Muscle layer of colon (tissue), 2 donors: ENCODE measurements around the gene RENBP.

Source experiments
- H3K27ac ChIP-seq: one replicate; pipeline ENCODE4 v1.7.0; 2013; ENCODE audit warnings: low read depth, mild to moderate bottlenecking, low read length, moderate library complexity
- H3K27me3 ChIP-seq, 2 donors: one replicate each; pipeline ENCODE4 v1.7.0; 2013; ENCODE audit warnings: low read length in 2 of 2, mild to moderate bottlenecking in 2 of 2; ENCODE audit not compliant: insufficient read depth in 2 of 2, control insufficient read depth in 1 of 2
- H3K36me3 ChIP-seq: one replicate; pipeline ENCODE4 v1.7.0; 2013; ENCODE audit warnings: mild to moderate bottlenecking, low read length; ENCODE audit not compliant: insufficient read depth
- H3K4me1 ChIP-seq: one replicate; pipeline ENCODE4 v1.7.0; 2013; ENCODE audit warnings: mild to moderate bottlenecking, low read length; ENCODE audit not compliant: insufficient read depth
- H3K4me3 ChIP-seq, 2 donors: one replicate each; pipeline ENCODE4 v1.7.0; 2013; ENCODE audit warnings: low read length in 2 of 2, low read depth in 1 of 2, mild to moderate bottlenecking in 1 of 2, moderate library complexity in 1 of 2
- H3K9ac ChIP-seq: one replicate; pipeline ENCODE4 v1.7.0; 2013; ENCODE audit warnings: low read length
- H3K9me3 ChIP-seq: one replicate; pipeline ENCODE4 v1.7.0; 2013; ENCODE audit warnings: mild to moderate bottlenecking, low read length
- donor health status: abdominal sarcoma.
- donor health status: Adenocarcinoma of cecum.

RENBP gene

GRCh38 chrX:153952373-153953026, 8.1 kb upstream of the RENBP start:
- Histone ChIP-seq H3K4me3 (no peak overlapping the region), H3K36me3 (peaks cover 47% of the 10 kb centered on the region), H3K9me3 (no peaks in the 10 kb centered on the region), H3K27ac (peak overlapping the region; percentile 69), H3K27me3 (no peaks in the 10 kb centered on the region), H3K9ac (peak overlapping the region; percentile 46), H3K4me1 (peaks cover 23% of the 10 kb centered on the region)

GRCh38 chrX:153951683-153952372, 7.4 kb upstream of the RENBP start:
- Histone ChIP-seq H3K36me3 (peaks cover 41% of the 10 kb centered on the region), H3K9me3 (no peaks in the 10 kb centered on the region), H3K27ac (peak overlapping the region; percentile 69), H3K27me3 (peaks cover 0 to 6% of the 10 kb centered on the region in 2 donors), H3K4me3 (no peak overlapping the region), H3K4me1 (peaks cover 30% of the 10 kb centered on the region), H3K9ac (no peak overlapping the region)

- peaks cover 30% of the 10 kb centered on the region for H3K4me1 ChIP-seq
- H3K36me3 ChIP-seq = peaks cover 30% of the 10 kb centered on the region
- H3K4me3 ChIP-seq = no peak overlapping the region
- H3K9me3 ChIP-seq = no peaks in the 10 kb centered on the region
- H3K9ac ChIP-seq = no peak overlapping the region
- peak overlapping the region; percentile 6 for H3K27ac ChIP-seq
- H3K27me3 ChIP-seq = peaks cover 0 to 13% of the 10 kb centered on the region in 2 donors
Observed at GRCh38 chrX:153950127-153950526, 5.7 kb upstream of the RENBP start.

GRCh38 chrX:153948847-153949805, 4.7 kb upstream of the RENBP start:
- Histone ChIP-seq H3K9ac (no peak overlapping the region), H3K9me3 (no peaks in the 10 kb centered on the region), H3K4me1 (peaks cover 30% of the 10 kb centered on the region), H3K27ac (peak overlapping the region; percentile 67), H3K27me3 (peaks cover 0 to 18% of the 10 kb centered on the region in 2 donors), H3K36me3 (peaks cover 30% of the 10 kb centered on the region), H3K4me3 (no peak overlapping the region)

- Histone ChIP-seq H3K9ac (no peak overlapping the region), H3K4me3 (no peak overlapping the region), H3K27ac (peak overlapping the region; percentile 4), H3K36me3 (peaks cover 27% of the 10 kb centered on the region), H3K4me1 (peaks cover 28% of the 10 kb centered on the region), H3K27me3 (peaks cover 0 to 21% of the 10 kb centered on the region in 2 donors), H3K9me3 (no peaks in the 10 kb centered on the region)
Observed at GRCh38 chrX:153948002-153948466, 3.6 kb upstream of the RENBP start.

- Histone ChIP-seq H3K27me3 (peaks cover 0 to 21% of the 10 kb centered on the region in 2 donors), H3K36me3 (peaks cover 27% of the 10 kb centered on the region), H3K9ac (no peak overlapping the region), H3K27ac (peak overlapping the region; percentile 4), H3K4me1 (peaks cover 26% of the 10 kb centered on the region), H3K4me3 (no peak overlapping the region), H3K9me3 (no peaks in the 10 kb centered on the region)
Observed at GRCh38 chrX:153947009-153947769, 2.7 kb upstream of the RENBP start.

- H3K4me3 ChIP-seq = no peak overlapping the region
- no peaks in the 10 kb centered on the region for H3K9me3 ChIP-seq
- no peak overlapping the region for H3K9ac ChIP-seq
- no peak overlapping the region for H3K27ac ChIP-seq
- H3K4me1 ChIP-seq = peaks cover 26% of the 10 kb centered on the region
- H3K27me3 ChIP-seq = peaks cover 0 to 21% of the 10 kb centered on the region in 2 donors
- H3K36me3 ChIP-seq = peaks cover 21% of the 10 kb centered on the region
Observed at GRCh38 chrX:153945956-153946943, 1.8 kb upstream of the RENBP start.

GRCh38 chrX:153944800-153945150, 332 bp upstream of the RENBP start:
- H3K27me3 ChIP-seq = peaks cover 0 to 21% of the 10 kb centered on the region in 2 donors
- no peak overlapping the region for H3K9ac ChIP-seq
- peaks cover 6% of the 10 kb centered on the region for H3K36me3 ChIP-seq
- H3K4me3 ChIP-seq = peak overlapping the region in 1 of 2 donors; percentile 31
- H3K27ac ChIP-seq = peak overlapping the region; percentile 78
- no peaks in the 10 kb centered on the region for H3K9me3 ChIP-seq
- peaks cover 22% of the 10 kb centered on the region for H3K4me1 ChIP-seq

GRCh38 chrX:153941336-153942252, 2.8 kb downstream of the RENBP start:
- H3K36me3 ChIP-seq = no peaks in the 10 kb centered on the region
- H3K4me3 ChIP-seq = no peak overlapping the region
- no peak overlapping the region for H3K27ac ChIP-seq

More at GRCh38 chrX:153941336-153942252, 2.8 kb downstream of the RENBP start:
- Histone ChIP-seq H3K4me1 (no peaks in the 10 kb centered on the region), H3K9me3 (no peaks in the 10 kb centered on the region), H3K27me3 (peaks cover 0 to 13% of the 10 kb centered on the region in 2 donors), H3K9ac (no peak overlapping the region)
